IPS-11a (cell line): ENCODE measurements around the gene WNT8A.

ENCODE experiments used
- H3K4me3 ChIP-seq: one replicate; pipeline ENCODE4 v1.5.1; 2013; ENCODE audit warnings: low read depth, low read length, control low read depth

WNT8A gene

GRCh38 chr5:138091685-138092084, 7.9 kb downstream of the WNT8A start:
- H3K4me3 ChIP-seq, result no peak overlapping the region

GRCh38 chr5:138092301-138092700, 8.5 kb downstream of the WNT8A start:
- no peak overlapping the region for H3K4me3 ChIP-seq

GRCh38 chr5:138093036-138093435, 9.2 kb downstream of the WNT8A start:
- no peak overlapping the region for H3K4me3 ChIP-seq

- no peak overlapping the region for H3K4me3 ChIP-seq
Observed at GRCh38 chr5:138095100-138095907, 11.5 kb downstream of the WNT8A start.

DNA sequence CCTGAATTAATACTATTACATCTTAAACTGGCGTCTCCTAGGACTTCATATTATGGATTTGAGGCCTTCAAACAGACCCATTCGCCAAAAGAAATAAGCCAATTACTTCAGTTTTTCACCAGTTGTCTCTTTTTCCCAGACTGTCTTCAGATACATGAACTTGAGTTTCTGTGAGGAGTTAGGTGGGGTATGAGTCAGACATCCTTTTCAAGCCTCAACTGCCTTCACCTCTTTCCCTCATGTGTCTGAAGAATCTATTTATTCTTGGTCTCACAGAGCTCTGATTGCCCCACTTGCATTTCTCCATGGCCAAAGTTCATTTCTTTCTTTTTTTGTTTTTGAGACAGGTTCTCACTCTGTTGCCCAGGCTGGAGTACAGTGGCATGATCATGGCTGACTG, 12.5 kb downstream of the WNT8A start:
- H3K4me3 ChIP-seq, result no peak overlapping the region

DNA sequence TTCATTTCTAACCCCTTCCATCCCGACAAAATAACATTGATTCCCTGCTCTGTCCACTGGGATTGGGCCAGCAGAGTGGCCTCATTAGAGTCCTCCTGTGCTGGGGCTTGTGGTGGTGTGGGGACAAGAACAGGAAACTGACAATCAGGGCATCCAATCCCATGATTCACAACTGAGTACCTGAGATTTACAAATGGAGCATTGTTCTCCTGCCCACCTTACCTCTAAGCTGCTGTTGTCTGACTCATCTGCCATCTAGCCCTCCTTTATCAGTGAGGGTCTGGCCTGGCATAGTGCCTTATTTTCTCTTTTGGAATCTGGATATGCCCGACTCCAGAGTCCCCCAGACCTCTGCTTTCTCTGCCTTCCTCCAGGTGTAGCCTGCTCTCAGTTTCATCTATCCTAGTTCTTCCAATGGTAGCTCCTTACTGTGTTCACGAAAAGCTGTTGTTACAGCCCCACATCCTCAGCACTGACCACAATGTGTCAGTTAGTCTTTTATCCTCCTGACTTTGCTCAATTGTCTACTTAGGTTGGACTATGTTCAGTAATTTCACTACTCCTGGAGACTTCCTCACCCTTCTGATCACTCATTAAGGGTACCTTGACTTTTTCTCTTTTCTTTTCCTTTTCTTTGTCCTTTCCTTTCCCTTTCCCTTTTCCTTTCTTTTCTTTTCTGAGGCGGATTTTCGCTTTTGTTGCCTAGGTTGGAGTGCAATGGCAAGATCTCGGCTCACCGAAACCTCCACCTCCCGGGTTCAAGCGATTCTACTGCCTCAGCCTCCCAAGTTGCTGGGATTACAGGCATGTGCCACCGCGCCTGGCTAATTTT, 13.4 kb downstream of the WNT8A start:
- no peak overlapping the region for H3K4me3 ChIP-seq

DNA sequence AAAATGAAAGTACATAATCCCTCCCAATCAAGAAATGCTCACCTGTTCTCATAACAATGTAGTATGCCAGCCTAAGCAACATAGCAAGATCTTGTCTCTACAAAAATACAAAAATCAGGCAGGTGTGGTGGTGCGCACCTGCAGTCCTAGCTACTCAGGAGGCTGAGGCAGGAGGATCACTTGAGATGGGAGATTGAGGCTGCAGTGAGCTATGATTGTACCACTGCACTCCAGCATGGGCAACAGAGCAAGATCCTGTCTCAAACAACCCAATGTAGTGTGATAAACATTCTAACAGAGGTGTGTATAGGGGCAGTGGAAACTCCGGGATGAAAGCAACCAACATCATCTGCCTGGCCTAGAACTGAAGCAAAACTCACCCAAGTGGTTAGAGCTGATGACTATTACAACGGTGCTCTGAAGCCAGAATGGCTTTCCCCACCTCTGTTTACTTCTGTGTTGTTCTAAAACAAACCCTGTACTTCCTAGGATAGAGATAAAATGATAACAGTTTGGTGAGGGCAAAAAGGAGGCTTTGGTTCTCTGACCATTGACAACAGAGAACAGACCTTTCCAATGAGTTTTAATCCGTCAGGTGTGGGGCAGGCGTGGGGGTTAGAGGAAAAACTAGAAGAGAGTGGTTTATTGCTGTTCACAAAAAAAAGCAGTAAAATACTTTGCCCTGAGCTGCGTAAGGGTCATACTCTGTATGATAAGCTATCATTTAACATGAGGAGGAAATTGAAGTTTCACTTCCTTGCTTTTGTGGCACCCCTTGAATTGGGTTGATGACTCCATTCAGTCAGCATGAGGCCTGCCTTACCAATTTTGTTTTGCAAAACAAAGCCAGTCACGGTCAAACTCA, 18.9 kb downstream of the WNT8A start:
- H3K4me3 ChIP-seq, result no peak overlapping the region

GRCh38 chr5:138103319-138103637, 19.4 kb downstream of the WNT8A start:
- H3K4me3 ChIP-seq, result no peak overlapping the region

DNA sequence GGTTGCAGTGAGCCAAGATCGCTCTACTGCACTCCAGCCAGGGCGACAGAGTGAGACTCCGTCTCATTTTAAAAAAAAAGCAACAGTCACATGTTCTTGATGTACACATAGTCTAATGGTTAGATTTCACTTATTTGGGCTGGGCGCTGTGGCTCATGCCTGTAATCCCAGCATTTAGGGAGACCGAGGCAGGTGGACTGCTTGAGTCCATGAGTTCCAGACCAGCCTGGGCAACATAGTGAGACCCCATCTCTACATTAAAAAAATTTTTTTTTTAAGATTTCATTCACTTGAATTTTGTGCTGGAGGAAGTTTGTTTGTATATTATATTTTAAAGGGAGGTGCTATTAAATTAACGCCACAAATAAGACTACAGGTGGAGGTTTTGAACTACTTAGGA, 21.9 kb downstream of the WNT8A start:
- H3K4me3 ChIP-seq, result no peak overlapping the region

DNA sequence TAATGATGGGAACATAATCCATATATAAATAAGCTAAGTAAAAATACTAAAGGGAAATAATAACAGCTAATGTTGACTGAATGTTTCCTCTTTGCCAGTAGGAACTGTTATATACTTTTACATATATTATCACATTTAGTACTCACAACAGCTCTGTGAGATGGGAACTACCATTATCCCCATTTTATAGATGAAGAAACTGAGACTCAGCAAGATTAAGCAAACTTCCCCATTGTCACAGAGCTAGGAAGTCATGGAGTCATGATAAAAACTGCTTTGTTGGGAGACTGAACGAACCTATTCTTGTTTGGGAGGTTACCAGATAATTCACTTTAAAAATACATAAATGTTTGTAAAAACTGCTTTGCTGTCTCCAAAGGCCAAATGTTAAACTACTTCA, 23.4 kb downstream of the WNT8A start:
- no peak overlapping the region for H3K4me3 ChIP-seq

DNA sequence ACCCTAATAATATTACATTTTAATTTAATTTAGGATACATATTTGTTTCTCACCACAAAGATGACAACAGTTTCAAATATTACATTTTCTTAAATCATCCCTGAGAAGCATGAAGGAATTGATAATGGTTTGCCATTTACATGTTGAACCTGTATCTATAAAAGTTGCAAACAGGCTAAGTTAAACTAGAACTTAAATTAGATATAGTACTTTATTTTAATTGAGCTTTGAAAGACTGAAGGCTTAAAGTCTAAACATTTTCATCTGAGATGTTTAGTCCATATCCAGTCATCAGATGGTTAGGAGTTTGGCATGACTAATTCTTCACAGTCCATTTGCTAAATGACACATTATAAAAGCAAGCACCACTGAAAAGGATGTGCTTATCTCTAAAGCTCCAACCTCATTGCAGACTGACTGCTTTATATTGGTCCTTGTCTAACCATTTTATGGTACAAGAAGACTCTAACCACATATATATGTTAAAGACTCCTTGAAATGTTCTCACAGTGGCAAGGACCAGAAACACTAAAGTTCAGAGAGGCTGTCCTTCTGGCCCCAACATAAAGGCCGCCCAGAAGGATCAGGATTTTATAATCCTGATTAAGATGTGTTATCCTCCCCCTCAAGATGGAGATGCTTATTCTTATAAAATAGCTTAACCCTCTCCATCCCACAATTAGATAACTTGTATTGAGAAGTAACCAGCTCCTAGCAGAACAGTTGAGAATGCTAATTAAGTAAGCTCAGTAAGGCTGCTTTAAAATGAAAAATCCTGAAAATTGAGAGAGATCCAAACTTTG, 25.8 kb downstream of the WNT8A start:
- no peak overlapping the region for H3K4me3 ChIP-seq

DNA sequence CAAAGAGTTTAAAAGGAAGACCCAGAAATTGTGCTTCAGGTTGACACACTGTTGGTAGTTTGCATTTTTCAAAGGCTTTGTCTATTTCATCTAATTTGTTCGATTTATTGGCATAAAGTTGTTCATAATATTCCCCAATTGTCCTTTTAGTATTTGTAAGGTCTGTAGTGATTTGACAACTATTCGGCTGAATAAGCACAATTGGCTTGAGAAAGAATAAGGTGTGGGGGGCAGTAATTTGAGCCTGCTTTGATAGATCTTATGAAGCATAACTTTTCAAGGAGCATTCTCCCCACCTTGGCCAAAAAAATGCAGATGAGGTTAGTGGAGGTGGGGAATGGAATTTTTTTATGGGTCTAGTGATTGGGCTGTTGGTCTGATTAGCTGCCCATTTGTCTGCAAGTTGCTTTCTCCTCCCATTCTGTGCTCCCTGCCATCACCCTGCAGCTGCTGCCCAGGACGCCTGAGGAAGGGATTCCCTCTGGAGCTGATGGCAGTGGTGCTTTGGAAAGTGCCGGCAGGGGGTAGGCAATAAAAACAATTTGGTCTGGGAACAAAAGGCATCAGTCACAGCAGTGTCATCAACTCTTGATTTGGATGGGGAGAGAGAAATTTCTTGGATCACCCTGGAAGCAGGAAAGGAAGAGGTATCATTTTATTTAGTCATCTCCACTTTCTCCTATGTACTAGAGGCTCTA, 26.6 kb downstream of the WNT8A start:
- H3K4me3 ChIP-seq, result no peak overlapping the region

GRCh38 chr5:138111181-138111580, 27.3 kb downstream of the WNT8A start:
- H3K4me3 ChIP-seq, result no peak overlapping the region

GRCh38 chr5:138111937-138112336, 28.1 kb downstream of the WNT8A start:
- H3K4me3 ChIP-seq, result no peak overlapping the region

- no peak overlapping the region for H3K4me3 ChIP-seq
Observed at GRCh38 chr5:138115254-138115653, 31.4 kb downstream of the WNT8A start.

DNA sequence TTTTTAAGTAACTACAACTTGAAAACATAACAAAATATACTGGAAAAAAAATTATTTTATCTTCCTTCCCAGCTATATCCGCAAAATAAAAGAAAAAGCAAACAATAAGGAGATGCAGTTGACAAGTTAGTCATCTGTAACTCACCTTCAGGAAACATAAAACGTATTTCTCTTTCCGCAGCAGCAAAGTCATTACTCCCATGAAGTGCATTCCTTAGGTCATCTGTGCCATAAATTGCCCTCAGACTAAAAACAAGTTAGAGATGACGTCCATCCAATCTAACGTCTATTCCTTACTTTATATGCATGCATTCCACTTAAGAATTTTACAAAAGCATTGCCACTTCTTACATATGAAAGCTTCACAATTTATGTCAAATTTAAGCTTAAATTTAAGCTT, 44.5 kb downstream of the WNT8A start:
- H3K4me3 ChIP-seq, result no peak overlapping the region

DNA sequence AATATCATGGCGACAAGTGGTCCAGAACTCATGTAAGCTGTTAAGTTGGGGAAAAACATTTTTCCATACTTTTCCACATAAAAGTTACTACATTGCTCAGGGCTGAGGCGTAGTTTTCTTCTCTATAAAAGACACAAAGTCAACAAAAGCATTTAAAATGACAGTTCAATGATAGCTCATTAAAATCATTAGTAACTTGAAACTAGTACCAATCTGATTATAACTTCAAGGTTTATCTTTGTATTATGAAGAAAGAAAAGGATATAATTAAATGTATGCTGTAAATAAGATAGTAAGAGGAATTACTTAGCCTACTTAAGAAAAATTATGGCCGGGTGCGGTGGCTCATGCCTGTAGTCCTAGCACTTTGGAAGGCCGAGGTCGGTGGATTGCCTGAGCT, 45.5 kb downstream of the WNT8A start:
- H3K4me3 ChIP-seq, result no peak overlapping the region

- H3K4me3 ChIP-seq, result no peak overlapping the region
Observed at GRCh38 chr5:138132543-138132942, 48.7 kb downstream of the WNT8A start.

DNA sequence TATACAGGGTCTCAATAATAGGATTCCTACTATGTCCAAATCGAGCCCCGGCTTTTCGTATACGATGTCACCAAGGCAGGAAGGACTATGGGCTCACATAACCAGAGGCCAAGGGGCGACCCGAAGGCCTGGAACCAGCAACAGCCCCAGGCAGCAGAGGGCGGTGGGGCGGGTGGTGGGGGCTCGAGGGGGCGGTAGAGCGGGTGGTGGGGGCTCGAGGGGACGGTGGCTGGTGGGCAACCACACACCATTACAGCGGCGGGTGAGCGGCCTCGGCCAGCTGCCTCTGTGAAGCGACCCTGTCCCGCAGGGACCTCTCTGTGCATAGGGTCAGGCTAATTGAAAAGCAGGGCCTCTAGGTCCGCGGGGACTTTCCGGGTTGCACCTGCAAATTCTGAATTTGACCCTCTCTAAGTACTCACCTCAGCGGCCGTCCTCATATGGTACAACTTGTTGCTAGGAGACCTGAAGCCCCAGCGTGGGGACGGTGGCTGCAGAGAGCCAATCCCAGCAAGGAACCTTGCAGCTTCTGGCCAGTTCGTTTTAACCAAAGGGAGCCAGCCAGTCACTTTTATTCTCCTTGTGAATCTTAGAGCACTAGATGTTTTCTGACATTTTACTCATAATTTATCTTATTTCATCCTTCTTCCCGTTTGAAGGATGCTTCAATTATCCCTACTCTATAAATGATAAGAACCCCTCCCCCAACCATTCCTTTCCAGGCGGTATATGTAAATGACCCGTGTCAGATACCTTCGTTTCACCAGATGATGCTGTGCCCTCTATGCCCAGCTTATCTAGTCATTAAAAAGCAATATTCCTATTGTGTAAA, 55.3 kb downstream of the WNT8A start, which contains the start of gene NME5:
TSS of gene NME5 (minus strand) at position 480 of the 832 bp plus-strand sequence. CDS start 648 bp downstream, outside the sequence.
- H3K4me3 ChIP-seq, result peak within 1 kb of the TSS; percentile 60
